ENCODE measurements around the gene PSAT1.

Gene PSAT1

GRCh38 chr9:78365748-78366697, 69.1 kb downstream of the PSAT1 start:
- DNase-seq (ENCODE audit: low spot score) (peak; percentile 8), FAIRE-seq (no peak)

DNA sequence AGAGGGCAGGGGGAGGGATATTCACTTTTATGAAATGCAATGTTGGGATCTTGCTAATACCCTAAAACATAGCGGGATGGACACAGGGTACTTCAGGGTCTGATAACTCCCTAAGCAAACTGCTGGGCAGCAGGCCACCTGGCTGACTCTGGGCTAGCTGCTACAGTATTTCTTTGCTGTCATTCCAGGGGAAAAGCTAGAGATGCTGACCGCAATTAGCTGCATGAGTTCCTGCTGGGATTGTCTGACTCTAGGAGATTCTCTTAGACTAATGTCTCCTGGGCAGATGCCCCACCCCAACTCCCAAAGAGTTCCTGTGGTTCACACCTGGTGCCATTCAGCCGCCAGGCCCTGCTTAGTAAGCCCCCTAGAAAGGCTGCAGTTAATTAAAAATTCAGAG, 69.9 kb downstream of the PSAT1 start:
- FAIRE-seq (no peak), DNase-seq (ENCODE audit: low spot score) (no peak)

- FAIRE-seq (no peak), DNase-seq (ENCODE audit: low spot score) (no peak)
Observed at GRCh38 chr9:78368236-78368635, 71.3 kb downstream of the PSAT1 start.

DNA sequence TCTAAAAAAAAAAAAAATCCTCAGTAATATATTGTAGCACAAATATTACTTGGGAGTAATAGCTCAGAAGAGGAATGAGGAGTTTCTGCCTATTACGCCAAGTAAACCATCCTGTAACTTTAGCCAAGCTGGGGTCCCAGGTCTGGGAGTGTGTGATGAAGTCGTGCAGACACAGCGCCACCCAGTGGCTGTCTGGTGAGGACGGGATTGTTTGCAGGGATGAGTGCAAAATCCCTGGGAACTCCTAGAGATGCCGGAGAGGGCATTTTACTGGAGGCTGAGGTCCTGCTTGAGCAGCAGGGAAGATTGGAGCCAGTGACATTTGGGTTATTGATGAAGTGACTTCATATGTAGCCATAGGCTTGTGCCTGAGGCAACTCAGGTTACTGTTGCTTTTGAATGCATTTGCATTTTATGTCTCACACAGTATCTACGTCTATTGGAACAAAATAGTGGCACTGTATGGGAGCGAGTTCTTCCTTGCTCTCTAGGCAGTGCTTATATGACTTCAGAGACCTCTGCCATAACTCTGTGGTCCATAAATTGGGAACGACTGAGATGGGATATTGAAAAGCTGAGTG, 72.8 kb downstream of the PSAT1 start:
- FAIRE-seq (no peak), DNase-seq (ENCODE audit: low spot score) (peak; percentile 20)

GRCh38 chr9:78370991-78371390, 74.1 kb downstream of the PSAT1 start:
- FAIRE-seq: no peak
- DNase-seq (ENCODE audit: low spot score): no peak

DNA sequence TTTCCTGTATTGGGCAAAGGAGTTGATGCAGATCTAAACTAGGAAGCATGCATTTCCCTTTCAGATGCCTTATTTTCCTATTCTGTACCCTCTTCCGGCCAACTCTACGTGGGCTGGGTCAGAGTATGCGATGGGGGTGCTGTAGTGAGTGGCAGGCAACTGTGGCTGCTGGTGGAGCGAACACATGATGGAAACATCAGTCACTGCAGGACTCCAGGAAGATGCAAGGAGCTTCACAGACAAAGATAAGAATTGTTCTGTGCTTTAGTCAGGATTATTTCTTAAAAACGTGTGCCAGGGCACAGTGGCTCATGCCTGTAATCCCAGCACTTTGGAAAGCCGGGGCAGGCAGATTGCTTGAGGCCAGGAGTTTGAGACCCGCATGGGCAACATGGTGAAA, 75.1 kb downstream of the PSAT1 start:
- DNase-seq (ENCODE audit: low spot score): no peak
- no peak for FAIRE-seq

All from RCC 7860 (cell line).